Immature natural killer cell (primary cell): ENCODE data around the gene SNU13. TPM values are rescaled to one million over a fixed set of nuclear protein-coding genes. Genes with fewer than 3 reads are reported as not detected.

Experiments
- polyA plus RNA-seq, 3 donors: library from polyadenylated mRNA; unstranded; fragments of 300-500 nt; fragmentation: Illumina TruSeq; gene quantifications; one replicate each; pipeline ENCODE4 v1.2.3, GENCODE V29; 2021

Gene SNU13
- polyA plus RNA-seq, 3 donors from 2014 or later: 190 to 209 (median 192) TPM

Other genes with a start within 250 kb of the SNU13 start
- gene TOB2, start 242.1 kb downstream of the SNU13 start, polyA plus RNA-seq: 10 to 100 TPM in 1 of 3 donors, 1 to 10 TPM in 2; 5.9 to 23.6 (median 8.6) TPM
- 10 to 100 TPM; 26.4 to 31.0 (median 29.9) TPM for gene PHF5A, start 220.2 kb downstream of the SNU13 start, polyA plus RNA-seq
- gene ACO2, start 219.8 kb downstream of the SNU13 start, polyA plus RNA-seq: 100 to 1,000 TPM in 2 of 3 donors, 10 to 100 TPM in 1; 77.1 to 115 (median 111) TPM
- gene POLR3H, start 144.4 kb downstream of the SNU13 start, polyA plus RNA-seq: 10 to 100 TPM in 2 of 3 donors, 1 to 10 TPM in 1; 9.2 to 15.4 (median 15.0) TPM
- gene CSDC2, start 127.9 kb downstream of the SNU13 start, polyA plus RNA-seq: not detected
- 10 to 100 TPM; 24.1 to 31.6 (median 24.4) TPM for gene PMM1, start 99.0 kb downstream of the SNU13 start, polyA plus RNA-seq
- gene DESI1, start 67.8 kb downstream of the SNU13 start, polyA plus RNA-seq: 10 to 100 TPM; 10.4 to 18.6 (median 11.4) TPM
- 100 to 1,000 TPM; 351 to 473 (median 385) TPM for gene XRCC6, start 67.6 kb downstream of the SNU13 start, polyA plus RNA-seq
- 100 to 1,000 TPM; 122 to 250 (median 178) TPM for gene MEI1, start 10.6 kb upstream of the SNU13 start, polyA plus RNA-seq
- gene CCDC134, start 111.8 kb upstream of the SNU13 start, polyA plus RNA-seq: 1 to 10 TPM; 1.8 to 6.6 (median 4.2) TPM
- gene SREBF2, start 144.2 kb upstream of the SNU13 start, polyA plus RNA-seq: 10 to 100 TPM; 16.9 to 40.3 (median 22.9) TPM
- gene SHISA8, start 226.2 kb upstream of the SNU13 start, polyA plus RNA-seq: not detected
- gene TNFRSF13C, start 237.9 kb upstream of the SNU13 start, polyA plus RNA-seq: not detected